ENCODE data around the gene PALLD.
A peak's percentile ranks its signal among the peaks of the same experiment; 100 is the strongest.

PALLD gene

GRCh38 chr4:168884251-168885124 lies 387.6 kb downstream of the PALLD start:
- no peak for DNase-seq

DNA sequence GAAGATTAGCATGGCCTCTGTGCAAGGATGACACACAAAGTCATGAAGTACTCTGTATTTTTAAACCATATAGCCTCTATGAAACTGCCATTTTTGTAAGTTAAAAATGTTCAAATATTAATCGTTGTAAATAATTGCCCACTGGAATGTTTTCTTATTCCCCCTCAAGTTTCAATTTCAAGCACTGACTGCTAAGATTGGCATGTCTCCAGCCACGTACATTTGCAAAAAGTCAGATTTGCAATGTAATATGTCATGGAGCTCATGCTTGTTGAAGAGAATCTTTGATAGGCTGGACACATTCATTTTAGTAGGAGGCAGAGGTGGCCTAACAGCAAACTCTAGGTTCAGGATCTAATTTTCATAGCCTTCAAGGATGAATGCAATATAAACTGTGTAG lies 388.5 kb downstream of the PALLD start:
- no peak for DNase-seq

DNA sequence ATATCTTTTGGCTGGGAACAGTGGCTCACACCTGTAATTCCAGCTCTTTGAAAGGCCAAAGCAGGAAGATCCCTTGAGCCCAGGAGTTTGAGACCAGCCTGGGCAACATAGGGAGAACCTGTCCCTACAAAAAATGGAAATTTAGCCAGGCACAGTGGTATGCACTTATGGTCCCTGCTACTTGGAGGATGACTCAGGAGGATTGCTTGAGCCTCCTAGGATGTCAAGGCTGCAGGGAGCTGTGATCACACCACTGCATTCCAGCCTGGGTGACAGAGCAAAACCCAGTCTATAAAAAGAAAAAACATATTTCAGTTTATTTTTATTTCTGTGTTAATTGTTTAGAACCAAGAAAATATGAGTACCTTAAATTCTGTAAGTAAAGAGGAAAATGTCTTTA lies 389.5 kb downstream of the PALLD start:
- no peak for DNase-seq

- no peak for DNase-seq
These were observed 391.0 kb downstream of the PALLD start for GRCh38 chr4:168887809-168888208.

GRCh38 chr4:168888715-168889215 lies 391.9 kb downstream of the PALLD start:
- no peak for DNase-seq

- no peak for DNase-seq
These were observed 394.2 kb downstream of the PALLD start for GRCh38 chr4:168891086-168891485.

- no peak for DNase-seq
These were observed 394.8 kb downstream of the PALLD start for GRCh38 chr4:168891688-168892087.

GRCh38 chr4:168892475-168892874 lies 395.6 kb downstream of the PALLD start:
- DNase-seq = no peak

GRCh38 chr4:168893205-168893604 lies 396.4 kb downstream of the PALLD start:
- no peak for DNase-seq

DNA sequence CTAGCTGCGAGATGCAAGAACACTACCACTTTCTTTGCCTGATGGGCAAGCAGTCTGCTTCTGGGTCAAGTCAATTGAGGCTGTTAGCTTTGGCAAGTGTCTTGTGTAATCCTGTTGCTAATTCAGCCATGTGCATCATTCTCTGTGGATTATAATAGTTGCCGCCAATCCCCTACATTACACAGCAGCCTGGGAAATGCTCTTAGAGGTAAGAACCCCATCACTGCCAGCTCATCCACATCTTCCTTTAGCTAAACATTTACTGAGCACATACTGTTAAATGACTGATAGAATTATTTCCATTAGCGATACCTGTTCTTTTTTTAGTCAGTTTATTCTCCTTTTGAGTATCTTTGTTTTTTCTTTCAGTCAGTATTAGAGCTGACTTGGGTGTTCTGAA lies 397.0 kb downstream of the PALLD start:
- no peak for DNase-seq

DNA sequence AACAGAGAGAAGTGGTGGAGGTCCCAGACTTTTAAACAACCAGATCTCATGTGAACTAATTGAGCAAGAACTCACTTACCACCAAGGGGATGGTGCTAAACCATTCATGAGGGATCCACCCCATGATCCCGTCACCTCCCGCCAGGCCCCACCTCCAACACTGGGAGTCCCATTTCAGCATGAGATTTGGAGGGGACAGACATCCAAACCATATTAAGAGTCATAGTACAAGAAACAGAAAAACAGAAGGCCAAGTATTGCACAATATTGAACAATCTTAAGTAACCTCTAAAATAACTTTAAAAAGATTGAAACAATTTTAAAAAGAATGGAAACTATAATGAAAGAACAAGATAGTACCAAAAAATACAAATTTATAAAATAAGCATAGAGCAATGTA lies 403.2 kb downstream of the PALLD start:
- DNase-seq = no peak

DNA sequence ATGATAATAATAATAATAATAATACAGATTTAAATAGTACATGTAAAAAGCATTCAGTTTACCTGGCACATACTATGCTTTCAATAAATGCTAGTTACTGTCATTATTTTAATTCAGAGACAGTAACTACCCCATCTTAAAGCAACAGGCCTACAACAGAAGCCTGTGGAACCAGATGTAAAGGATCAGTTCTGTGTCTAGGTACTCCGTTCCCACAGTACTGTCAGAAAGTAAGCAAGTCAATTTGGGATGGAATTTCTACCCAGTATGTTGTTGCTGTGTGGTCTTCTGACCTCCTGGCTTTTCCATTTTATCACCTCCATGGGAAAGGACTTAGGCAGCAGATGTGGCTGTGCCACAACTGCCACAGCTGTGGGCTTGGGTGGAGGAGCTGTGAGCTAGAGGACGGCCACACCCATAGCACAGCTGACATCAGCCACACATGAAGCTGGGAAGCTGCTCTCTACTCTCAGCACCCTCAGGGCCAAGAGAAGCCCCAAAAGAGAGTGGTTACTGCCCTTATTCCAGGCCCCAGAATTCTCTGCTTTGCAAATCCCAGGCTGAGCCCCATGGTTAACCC lies 410.4 kb downstream of the PALLD start:
- DNase-seq = no peak

GRCh38 chr4:168908093-168908492 lies 411.2 kb downstream of the PALLD start:
- DNase-seq = no peak

- DNase-seq = no peak
These were observed 412.0 kb downstream of the PALLD start for GRCh38 chr4:168908851-168909273.

DNA sequence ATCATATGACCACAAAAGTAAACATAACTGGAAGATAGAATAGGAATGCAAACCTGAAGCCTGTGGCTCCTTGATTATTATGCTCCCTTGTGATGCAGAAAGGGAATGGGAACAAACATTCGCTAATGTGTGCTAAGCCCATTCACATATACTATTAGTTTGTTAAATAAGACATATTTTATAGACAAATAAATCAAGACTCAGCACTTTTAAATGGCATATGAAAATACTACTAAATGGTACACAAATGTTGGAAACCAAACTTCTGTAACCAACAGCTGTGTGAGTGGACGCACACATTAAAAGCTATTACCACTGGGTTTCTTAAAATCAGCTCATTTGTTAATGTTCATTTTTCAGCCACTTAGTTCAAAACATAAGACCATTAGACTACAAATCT lies 417.2 kb downstream of the PALLD start:
- no peak for DNase-seq

DNA sequence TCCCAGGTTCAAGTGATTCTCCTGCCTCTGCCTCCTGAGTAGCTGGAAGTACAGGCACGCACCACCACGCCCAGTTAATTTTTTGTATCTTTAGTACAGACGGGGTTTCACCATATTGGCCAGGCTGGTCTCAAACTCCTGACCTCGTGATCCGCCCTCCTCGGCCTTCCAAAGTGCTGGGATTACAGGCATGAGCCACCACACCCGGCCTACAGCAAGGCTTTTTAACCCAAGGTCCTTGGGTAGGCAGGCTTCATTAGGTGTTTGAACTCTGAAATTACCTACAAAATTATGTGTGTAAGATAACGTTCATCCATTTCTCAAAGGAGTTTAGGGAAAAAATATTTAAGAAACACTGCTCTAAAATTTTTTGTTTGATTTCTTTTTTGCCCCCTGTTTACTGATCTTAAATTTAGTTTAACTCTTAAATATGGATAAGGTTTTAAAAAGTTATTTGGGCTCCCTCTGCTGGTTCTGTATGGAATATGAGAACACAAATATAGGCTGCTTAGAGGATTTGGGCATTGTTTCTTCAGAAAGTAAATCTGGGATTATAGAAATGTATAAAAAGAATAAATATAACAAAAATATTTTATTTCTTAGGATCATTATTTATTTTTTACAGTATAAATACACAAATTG lies 420.4 kb downstream of the PALLD start:
- peak; percentile 0 for DNase-seq

- no peak for DNase-seq
These were observed 423.0 kb downstream of the PALLD start for GRCh38 chr4:168919706-168920324.

DNA sequence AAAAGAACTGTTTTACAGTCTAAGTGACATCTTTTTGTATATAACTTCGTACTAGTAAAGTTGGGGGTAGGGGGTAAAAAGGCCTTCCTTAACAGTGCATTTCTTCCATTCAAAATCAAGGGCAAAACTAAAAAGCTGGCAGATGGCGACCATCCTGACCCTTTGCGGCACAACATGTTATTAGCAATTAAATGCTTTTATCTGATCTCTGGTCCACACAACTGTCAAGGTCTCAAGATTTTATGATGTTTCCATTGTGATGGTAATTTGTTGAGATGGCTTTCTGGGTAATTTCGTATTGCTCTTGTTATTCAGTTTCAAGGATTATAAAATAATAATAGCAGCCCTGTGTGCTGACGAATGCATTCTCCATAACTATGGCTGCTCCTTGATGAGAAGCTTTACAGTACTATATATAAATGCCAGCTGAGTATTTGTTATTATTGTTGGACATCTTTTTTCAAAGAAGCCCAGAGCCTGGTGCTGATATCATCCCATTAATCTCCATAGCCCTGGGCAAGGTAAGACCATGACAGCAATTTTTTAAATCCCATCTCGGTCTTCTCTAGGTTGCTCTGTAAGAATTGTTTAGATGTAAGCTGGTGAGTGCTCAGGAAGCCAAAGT lies 423.7 kb downstream of the PALLD start:
- DNase-seq = no peak

- DNase-seq = peak; percentile 32
These were observed 426.8 kb downstream of the PALLD start for GRCh38 chr4:168923526-168924194.

GRCh38 chr4:168924667-168925066 lies 427.8 kb downstream of the PALLD start:
- no peak for DNase-seq

DNA sequence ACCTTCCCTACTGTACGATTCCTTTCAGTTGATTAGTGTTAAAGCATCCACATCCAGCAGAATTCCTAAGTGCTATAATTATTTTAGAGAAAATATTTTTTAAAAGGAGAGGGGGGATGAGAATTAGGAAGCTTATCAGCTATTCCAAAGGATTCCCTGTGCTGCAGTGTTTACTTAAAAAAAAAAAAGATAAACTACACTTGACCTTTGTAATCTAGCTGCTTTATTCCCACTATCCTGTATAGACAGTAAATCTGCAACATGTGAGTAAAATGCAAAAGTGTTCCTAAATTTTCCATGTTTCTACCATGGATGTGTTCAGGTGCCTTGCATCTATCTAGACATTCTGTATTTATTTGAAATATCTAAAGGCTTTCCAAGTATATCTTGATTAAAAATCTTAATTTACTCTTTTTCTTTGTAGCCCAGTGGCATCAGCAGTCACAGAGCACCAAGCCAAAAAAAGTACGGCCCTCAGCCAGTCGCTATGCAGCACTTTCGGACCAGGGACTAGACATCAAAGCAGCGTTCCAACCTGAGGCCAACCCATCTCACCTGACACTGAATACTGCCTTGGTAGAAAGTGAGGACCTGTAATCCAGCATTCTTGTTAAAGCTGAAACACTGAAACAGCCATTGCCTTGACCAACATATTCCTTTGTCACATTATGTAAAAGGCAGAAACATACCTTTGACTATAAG lies 429.1 kb downstream of the PALLD start:
- DNase-seq = no peak

- DNase-seq = no peak
These were observed 431.5 kb downstream of the PALLD start for GRCh38 chr4:168928346-168928745.

All from NCI-H1105 (cell line).